Fibroblast of pulmonary artery (primary cell): ENCODE data around the gene DUS1L.
A peak's percentile ranks its signal among the peaks of the same experiment; 100 is the strongest.

Source experiments
- DNase-seq: peaks from one replicate; pipeline ENCODE4 v3.0.0-alpha.2; 2010; ENCODE audit warnings: low read depth
- H3K4me3 ChIP-seq: replicated peaks from 2 replicates; pipeline ENCODE4 v1.5.1; 2011; ENCODE audit warnings: low read depth, mild to moderate bottlenecking, control low read depth, low read length, moderate library complexity
- TF ChIP-seq, protein P1 (sequence below): IDR thresholded peaks from 2 replicates; pipeline ENCODE4 v1.5.1; 2011; ENCODE audit warnings: mild to moderate bottlenecking, control low read depth, low read length, inconsistent platforms; ENCODE audit errors: missing control alignments

The DUS1L gene

DNA sequence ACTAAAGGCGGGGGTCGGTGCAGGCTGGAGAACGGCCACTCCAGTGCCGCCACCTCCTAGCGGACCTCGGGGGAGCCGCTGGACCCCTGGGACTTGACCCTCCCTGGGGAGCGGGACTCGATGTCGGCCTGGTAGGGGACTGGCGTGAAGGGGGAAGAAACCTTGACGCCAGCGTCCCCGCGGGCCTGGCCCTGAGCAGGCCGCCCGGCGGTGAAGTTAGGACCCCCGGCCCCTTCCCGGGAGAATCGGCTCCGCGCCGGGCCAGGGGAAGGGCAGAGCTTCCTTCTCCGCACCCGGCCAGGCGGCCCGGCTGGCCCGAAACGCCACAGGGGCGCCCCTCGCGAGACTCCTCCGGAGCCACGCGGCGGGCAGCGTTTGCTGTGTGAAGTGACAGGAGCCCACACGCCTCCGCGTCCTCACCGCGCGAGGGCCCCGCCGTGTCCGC is 389 bp downstream of the DUS1L start:
- TF ChIP-seq, protein P1, sequence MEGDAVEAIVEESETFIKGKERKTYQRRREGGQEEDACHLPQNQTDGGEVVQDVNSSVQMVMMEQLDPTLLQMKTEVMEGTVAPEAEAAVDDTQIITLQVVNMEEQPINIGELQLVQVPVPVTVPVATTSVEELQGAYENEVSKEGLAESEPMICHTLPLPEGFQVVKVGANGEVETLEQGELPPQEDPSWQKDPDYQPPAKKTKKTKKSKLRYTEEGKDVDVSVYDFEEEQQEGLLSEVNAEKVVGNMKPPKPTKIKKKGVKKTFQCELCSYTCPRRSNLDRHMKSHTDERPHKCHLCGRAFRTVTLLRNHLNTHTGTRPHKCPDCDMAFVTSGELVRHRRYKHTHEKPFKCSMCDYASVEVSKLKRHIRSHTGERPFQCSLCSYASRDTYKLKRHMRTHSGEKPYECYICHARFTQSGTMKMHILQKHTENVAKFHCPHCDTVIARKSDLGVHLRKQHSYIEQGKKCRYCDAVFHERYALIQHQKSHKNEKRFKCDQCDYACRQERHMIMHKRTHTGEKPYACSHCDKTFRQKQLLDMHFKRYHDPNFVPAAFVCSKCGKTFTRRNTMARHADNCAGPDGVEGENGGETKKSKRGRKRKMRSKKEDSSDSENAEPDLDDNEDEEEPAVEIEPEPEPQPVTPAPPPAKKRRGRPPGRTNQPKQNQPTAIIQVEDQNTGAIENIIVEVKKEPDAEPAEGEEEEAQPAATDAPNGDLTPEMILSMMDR: no peak
- H3K4me3 ChIP-seq: peak overlapping the region; percentile 73
- peak; percentile 31 for DNase-seq

DNA sequence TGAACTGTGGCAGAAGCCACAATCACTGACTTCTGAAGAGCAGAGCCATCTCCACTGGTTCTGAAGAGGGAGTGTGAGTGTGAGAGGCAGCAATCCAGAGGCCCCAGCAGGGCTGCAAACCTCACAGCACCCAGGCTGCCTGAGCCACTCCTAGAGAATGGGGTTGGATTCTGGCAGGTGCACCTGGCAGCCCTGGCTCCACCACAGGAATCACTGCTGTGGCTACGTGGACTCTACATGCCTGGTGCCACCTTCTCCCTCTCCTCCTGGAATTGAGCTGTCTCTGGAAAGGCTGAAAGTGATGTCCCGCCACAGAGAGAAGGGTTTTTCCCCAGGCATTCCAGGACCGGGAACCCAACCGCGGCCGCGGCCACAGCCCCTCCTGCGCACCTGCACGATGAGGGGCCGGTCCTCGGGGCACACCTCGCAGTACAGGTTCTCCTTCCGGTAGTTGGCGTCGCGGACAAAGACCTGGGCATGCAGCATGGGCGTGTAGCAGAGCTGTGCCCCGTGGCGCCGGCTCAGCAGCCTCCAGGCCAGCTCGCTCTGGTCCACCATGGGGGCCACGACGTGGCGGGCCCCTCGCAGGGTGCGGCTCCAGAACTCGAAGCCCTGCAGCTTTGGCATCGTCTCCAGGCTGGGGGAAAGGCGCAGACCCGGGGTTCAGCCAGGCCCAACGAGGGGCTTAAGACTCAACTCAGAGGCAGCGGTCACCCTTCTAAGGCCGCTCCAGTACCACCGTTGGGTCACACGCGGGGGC is 991 bp downstream of the DUS1L start:
- TF ChIP-seq, protein P1: no peak

DNA sequence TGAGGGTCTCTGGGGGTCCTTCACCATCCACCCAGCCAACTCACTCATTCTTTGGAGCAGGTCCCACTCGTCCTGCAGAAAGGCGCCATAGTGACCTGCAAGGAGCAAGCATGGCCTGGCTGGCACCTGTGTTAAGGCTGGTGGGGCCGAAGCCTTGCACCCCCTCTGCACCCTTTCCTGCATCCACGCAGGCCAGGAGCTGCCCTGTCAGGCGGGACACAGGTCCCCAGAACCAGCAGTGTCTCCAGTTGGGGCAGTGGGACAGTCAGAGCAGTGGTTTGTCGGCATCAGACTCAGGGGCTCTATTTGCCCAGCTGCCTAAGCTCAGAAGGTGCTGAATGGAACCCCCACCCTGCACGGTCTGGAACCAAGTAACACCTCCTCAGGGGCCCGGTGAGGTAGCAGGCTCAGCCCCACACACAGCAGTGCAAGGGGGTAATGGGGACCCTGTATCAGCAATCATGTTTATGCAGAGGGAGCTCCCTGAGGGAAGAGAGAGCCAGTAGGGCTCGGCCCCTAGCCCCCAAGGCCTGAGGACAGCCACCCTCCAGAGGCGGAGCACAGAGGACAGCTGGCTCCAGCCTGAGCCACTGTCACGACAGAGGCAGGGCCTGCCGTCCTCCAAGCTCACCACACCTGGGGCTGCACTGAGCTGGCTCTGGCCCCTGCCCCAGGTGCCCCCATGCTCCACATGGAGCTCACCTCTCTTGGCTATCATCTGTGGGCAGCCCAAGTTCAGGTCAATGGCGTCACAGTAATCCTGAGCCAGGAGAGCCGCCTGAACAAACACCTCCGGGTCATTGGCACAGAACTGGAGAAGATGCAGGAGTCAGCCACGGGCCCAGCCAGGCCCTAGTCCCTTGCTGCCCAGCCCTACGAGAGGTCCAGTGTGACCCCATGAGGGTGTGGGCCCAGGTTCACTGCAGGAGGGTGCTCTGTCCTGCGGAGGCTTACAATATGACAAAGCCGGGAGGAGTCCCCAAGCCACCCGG is 1.9 kb downstream of the DUS1L start:
- DNase-seq: no peak
- no peak overlapping the region for H3K4me3 ChIP-seq
- TF ChIP-seq, protein P1: no peak

More for the DNA sequence above, 991 bp downstream of the DUS1L start:
- no peak for DNase-seq
- H3K4me3 ChIP-seq: peak overlapping the region; percentile 73

DNA sequence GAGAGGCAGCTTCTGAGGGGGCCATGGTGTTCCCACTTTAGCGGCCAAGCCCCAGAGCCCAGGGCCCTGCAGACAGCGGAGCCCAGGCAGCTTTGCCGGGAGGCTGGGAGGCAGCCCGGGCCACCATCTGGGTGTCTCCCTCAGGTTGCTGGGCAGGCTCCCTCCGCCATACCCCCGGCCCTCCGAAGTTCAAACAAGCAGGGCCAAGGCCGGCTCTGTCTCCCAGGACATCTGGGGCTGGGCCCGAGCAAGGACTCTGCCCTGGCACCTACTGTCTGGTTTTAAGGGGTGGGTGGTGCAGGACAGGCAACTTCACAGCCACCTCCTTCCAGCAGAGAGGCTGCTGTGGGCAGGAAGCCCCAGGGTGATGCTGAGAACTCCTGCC is 2.6 kb downstream of the DUS1L start:
- no peak for DNase-seq
- TF ChIP-seq, protein P1: no peak
- no peak overlapping the region for H3K4me3 ChIP-seq

DNA sequence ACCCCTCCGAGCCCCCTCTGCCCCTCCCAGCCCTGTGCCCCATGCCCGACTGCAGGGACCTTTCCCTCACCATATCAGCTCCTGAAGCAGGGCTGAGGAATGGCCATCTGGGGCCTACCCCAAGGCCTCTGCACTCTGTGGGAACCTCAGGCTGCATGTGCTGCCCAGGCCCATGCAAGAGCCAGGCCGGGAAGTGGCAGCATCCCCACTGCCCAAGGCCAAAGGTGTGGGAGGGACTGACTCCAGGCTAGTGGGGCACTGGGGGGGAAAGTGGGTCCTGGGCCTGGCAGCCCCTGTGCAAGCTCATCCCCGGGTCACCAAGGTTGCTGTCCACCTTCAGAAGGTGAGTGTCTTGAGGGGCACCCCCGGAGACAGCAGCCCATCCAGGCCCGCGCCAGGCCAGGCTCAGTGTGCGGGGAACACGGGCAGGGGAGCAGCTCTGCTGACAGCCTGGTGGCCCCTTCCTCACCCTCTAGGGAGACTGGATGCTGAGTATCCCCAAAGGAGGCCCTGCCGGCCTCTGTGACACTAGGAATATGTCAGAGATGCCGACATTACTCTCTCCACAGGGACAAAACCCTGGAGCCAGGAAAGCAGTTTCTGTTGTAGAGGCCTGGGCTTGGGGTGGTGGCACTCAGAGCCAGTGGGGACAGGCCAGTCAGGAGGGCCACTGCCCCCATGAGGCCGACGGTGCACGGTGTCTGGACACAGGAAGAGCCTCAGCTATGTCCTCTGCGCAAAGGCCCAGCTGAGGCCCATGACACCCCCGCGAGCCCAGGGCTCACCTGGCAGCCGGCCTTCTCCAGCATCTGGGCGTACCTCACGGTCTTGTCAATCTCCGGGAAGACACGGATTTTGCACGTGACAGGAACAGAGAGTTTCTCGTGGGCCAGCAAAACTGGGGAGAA is 3.3 kb downstream of the DUS1L start:
- no peak for DNase-seq
- no peak overlapping the region for H3K4me3 ChIP-seq
- TF ChIP-seq, protein P1: no peak

DNA sequence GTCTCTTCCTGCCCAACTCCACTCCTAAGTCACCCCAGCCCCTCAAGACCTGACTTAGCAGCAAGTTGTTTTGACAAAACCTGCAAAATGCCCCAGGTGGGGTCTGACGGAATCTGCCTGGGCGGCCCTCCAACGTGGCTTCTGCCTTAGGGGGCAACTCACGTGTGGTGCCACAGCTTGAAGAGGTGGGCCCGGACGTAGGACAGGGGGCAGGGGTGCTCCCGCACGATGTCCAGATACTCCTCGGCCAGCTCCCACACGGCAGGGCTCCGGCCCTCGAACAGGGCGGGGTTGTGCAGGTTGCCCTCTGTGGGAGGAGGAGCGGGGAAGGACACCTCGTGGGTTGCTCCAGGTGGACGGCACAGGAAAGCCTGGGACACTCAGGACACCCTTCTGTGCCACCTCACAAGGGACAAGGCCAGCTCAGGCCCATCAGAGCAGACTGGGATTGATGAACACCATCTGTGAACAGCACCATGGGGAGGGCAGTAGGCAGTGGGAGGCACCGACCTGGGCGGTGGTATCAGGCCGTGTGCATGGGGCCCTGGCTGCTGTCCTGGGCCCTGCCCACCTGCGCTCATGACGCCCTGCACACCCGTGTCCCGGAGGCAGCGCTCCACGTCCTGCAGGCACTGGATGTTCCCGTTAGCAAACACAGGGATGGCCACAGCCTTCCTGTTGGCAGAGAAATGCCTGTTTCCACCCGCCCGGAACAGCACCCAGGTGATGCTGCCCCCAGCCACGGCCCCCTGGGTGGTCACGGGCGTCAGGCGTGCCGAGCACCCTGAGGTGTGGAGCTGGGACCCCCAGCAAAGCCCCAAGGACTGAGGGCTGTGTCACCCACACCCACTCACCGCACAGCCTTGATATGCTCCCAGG is 4.3 kb downstream of the DUS1L start:
- no peak for DNase-seq
- TF ChIP-seq, protein P1: no peak
- H3K4me3 ChIP-seq: no peak overlapping the region
